ENCODE measurements around the gene ME3.

The ME3 gene

DNA sequence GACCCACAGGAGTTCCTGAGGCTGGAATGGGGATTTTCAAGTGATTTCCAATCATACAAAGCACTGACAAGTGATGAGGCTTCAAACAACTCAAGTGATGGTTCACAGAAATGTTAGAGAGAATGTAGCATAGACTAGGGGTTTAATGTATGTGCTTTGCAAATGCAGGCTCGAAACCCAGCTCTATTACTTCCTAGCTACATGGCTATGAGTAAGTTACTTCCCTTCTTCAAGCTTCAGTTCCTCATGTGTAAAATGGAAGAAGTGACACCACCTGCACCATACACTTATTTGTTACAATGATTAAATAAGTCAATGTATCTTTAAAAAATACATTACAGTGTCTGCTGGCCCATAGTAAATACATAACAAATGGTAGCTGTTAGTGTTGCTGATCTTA, 158.0 kb downstream of the ME3 start:
- DNase-seq (ENCODE audit: low read depth in 2 of 2) = no peak

DNA sequence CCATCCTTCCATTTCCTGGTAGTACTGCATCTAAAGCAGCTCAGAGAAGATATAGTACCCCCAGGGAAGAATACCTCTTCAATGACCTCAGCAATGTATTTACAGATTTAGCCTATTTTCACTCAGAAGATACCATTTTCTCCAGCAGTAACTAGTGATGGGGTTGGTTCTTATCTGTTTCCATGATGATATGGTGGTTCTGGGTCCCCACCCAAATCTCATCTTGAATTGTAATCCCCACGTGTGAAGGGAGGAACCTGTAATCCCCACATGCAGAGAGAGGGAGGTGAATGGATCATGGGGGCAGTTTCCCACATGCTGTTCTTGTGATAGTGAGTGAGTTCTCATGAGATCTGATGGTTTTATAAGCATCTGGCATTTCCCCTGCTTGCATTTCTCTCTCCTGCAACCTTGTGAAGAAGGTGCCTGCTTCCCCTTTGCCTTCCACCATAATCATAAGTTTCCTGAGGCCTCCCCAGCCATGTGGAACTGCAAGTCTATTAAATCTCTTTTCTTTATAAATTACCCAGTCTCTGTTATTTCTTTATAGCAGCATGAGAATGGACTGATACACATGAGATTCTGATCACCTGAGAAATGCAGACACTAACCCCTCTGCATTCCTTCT, 158.6 kb downstream of the ME3 start:
- DNase-seq (ENCODE audit: low read depth in 2 of 2) = no peak

DNA sequence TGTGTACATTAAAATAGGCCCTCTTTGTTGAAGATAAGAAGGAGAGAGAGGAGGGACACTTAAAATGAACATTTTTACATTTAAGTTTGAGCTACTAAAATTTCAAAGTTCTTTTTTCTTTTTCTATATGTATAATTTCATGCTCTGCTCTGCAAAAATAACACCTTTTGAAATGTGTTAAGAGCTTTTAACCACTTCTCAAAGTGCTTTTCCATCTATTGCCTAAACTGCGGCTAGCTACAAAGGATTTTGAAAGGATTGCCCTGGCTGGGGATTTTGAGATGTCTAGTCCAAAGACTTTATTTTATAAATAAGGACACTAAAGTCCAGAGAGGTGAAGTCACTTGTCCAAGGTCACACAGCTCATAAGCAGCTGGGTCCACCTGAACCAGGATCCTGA, 159.3 kb downstream of the ME3 start:
- no peak for DNase-seq (ENCODE audit: low read depth in 2 of 2)

DNA sequence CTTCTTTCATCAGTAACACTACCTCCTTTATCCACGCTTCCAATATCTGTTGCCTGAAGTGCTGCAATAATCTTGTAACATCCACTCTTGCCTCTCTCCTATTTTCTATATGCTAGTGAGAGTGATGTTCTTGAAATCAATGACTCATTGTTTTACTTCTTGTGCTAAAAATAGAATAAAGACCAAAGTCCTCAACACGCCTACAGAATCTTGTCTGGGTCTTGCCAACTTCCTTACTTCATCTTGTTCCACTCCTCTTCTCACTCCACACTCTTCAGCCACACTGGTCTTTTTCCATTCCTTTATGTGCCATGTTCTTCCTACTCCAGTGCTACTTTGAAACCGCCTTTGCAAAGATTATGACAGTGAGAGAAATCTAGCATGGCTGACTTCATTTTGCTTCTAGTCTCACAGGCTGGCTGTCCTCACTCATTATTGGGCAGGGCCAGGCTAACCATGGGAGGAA, 161.3 kb downstream of the ME3 start:
- DNase-seq (ENCODE audit: low read depth in 2 of 2) = no peak

DNA sequence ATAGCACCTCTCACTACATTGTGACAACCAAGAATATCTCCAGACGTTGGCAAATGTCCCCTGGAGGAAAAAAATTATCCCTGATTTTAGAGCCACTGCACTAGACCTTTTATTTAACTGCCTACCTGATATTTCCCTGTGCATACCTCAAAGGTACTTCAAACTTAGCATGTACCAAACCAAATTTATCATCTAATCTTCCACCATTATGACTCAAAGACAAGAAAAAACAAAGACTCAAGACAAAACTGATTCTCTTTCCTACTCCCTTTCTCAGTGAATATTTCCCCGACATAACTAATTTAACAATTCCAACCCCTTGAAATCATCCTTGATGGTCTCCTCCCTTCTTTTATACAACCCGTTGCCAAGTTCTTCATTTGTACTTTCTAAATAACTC, 161.7 kb downstream of the ME3 start:
- no peak for DNase-seq (ENCODE audit: low read depth in 2 of 2)

DNA sequence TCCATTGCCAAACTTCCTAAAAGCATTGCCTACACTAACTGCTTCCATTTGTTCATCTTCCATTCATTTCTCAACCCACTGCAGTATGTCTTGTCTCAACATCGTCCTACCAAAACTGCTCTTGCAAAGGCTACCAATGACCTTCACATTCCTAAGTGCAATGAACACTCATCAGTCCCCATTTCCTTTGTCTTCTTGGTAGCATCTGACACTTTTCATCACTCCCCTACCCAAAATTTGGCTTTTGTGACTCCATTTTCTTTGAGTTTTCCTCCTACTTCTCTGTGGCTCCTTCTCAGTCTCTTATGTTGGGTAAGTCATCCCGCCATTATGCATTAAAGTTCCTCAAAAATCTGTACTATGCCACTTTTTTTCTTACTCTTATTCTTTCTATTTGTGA, 162.3 kb downstream of the ME3 start:
- DNase-seq (ENCODE audit: low read depth in 2 of 2) = no peak

DNA sequence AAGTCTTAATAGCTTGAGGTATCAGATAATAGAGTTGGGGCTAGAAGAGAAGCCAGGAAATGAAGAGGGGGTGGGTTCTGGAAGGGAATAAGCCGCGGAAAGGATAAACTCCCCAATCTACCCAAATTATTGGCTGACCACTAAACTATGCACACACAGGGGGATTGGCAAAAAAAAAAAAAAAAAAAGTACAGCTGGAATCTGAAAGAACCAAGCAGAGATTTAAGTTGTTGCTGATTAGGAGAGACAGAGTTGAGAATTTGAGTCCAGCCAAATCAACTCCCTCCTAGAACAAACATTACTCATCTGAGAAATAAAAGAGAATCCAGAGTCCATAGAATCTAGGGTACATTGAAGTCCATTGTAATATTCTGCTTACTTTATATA, 162.8 kb downstream of the ME3 start:
- DNase-seq (ENCODE audit: low read depth in 2 of 2) = no peak

DNA sequence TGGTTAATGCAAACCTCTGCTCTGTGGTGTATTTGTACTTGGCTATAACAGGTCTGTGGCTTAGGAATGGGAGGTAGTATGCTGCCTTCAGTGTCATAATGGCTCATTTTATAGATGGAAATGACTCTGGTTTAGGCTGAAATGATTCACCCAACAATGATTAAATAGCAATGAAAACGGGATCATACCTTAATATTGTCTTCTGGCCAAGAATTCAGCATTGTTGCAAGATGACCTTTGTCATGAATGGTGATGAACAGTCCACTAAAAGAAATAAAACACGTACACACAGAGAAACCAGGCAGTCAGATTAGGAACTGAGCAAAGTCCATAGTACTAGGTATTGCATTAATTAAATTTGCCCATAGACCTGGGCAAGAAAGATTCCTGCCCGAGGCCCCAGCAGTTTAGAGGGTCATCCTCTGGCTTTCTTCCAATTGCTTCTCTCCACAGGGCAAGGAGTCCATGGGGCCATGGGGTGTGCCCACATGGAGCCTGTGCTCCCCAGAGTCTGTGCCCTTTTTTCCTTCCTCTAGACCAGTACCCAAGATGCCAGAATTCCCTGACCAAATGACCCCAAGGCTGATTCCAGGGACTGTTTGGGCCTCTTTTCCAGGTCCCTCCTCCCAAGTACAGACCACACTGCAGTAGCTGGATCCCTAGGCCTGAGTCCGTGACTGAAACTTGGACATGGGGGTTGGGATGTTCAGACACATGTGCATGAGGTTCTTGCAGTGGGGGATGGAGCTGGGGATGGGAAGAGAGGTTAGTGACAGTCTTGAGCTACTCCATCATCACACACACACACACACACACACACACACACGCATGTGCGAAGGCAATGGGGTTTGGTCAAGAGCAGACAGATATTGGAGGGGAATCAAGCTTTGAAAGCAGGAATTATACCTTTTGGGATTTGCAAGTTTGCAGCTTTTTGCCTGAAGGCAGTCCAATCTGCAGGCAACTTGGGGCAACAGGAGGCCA, 163.5 kb downstream of the ME3 start:
- DNase-seq (ENCODE audit: low read depth in 2 of 2) = no peak

DNA sequence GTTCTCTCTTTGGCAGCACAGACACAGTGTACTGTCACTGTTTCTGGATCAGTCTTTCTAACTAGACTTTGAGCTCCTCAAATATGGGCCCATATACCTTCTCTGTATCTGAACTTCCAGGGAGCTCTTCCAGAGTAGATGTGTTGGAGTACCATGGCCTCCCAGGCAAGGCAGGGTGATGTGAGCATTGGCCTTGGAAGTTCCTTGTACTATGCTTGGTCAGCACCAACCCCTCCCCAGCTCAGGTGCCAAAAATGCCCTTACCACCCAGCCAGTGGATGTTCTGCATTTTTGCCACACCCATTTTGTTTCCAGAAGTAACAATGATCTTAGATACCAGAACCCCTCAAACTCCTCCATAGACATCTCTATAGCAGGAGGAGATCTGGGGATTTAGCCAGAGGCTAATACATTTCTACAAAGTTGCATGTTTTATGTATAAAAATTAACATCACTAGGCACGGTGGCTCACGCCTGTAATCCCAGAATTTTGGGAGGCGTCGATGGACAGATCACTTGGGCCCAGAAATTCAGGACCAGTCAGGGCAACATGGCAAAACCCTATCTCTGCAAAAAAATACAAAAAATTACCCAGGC, 165.1 kb downstream of the ME3 start:
- no peak for DNase-seq (ENCODE audit: low read depth in 2 of 2)

DNA sequence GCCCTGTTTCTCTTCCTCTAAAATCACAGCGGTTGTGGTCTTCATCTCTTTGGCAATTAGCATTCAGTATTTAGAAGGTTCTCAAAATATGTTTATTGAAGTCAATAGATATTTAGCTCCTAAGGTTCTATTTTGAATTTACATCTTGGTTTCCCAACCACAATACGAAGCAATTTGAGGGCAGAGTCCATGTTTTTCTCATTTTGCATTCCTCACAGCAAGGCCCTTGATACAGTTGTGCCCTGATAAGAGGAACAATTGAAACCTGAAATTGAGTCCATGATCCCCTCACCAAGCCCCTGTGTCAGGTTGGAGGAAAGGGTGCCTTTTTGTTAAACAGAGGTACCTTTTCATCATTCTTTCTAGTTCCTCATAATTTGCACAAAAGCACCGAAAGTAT, 166.2 kb downstream of the ME3 start:
- DNase-seq (ENCODE audit: low read depth in 2 of 2) = no peak

DNA sequence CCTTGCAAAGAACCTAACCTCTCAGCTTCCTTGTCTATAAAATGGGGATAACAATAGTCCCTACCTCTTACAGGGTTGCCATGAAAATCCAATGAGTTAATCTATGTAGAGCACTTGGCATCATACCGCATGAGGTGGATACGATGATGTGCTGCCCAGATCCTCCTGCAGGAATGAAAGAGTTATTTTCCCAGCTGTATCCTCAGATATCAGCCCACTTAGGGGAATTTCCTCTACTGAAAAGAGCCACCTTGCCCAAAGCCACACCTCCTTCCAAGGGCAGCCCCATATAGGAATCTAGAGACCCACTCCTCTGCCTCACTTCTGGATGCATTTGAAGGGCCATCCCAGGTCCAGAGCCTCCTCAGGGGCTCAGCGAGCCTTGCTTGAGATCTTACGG, 169.3 kb downstream of the ME3 start:
- no peak for DNase-seq (ENCODE audit: low read depth in 2 of 2)

DNA sequence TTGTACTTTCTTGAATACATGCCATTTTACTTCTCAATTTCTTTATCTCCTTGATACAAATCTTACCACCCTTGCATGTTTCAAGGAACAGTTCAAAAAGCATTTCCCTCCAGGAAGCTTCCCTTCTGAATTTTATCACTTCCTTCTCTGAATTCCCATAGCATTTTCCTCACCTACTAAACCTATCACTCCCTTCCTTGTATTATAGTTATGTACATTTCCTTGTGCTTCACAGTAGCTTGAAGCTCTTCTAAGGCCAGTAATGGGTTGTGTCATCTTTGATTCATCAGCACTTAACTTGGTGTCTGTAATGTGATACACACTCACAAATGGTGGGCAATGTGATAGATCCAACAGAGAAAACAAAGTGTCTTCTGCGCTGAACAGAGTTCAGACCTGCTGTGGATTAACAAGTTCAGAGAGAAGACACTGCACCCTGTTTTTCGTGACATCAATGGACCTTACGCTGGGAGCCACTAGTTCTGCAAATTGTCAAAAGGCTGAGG, 170.2 kb downstream of the ME3 start:
- DNase-seq (ENCODE audit: low read depth in 2 of 2) = no peak

DNA sequence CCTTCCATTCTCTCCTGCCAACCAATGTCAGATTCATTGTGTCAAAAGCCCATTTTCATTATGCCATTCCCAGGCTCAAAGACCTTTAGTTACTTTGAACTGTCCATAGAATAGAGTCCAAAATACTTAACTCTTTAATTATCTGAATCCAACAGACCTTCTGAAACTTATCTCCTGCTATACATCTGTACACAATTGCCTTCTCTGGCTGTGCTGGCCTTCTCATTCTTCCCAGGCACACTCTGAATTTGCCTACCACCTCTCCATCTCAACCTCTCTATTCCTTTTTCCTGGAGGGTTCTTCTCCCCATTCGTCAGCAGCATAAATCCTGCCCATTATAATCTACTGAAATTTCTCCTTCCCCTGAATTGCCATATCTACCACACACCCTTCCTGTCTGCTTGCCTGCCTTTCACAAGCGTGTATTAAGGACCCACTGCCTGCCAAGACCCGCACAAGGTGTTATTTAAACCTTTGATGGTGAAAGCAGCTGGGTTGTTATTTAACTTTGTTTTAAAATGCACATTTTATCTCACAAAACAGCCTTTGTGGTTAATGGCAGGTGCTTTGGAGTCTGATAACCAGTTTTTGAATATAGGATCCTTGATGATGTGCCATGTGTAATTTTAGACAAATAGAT, 171.8 kb downstream of the ME3 start:
- DNase-seq (ENCODE audit: low read depth in 2 of 2) = no peak

DNA sequence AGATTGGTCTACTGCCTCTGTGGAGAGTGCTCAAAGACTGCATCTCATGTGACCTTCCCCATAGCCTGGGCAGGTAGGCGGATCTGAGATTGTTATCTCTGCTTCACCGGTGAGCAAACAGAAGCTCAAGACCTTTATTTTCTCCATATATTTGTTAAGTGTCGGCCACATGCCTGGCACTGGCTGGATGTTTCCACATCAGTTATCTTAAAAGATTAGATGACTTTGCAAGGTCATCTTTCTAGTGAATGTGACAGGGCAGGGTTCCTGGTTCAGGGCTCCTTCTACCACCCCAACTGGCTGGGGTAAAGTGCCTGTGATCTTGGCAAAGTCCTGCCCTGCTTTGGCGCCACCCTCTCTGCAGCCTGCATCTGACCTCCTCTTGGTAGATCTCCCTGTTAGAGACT, 172.7 kb downstream of the ME3 start:
- DNase-seq (ENCODE audit: low read depth in 2 of 2) = no peak

DNA sequence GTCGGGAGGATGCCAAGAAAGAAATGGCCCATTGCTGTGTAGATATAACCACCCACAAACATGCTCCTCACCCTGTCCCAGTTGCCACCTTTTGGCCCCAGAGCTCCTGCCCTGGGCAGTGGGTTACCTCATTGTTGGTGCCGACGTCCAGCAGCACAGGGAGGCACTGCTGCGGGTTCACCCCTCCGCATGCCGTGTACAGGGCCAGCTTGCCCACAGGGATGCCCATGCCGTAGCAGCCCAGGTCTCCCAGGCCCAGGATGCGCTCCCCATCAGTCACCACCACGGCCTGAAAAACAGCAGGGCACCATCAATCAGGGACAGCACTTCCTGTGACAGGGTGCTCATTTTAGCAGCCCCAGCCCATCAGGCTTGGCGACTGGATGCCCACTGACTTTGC, 174.6 kb downstream of the ME3 start:
- DNase-seq (ENCODE audit: low read depth in 2 of 2) = no peak

DNA sequence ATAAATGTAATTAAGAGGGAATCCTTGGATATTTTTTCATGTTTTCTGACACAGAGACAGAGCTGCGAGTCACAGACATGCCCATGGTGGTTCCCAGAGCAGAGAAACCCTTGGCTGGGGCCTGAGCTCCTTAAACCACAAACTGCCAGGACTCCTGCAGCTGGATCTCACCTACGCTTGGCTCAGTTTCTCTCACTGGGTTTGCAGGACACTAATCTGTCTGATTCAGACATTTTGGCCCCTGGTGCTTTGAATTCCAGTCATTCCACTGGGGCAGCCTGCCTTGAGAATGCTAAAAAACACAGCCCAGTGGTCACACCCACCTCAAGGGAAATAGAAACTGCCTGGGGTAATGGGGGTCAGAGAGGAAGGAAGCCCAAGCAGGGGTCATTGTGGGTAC, 175.1 kb downstream of the ME3 start:
- no peak for DNase-seq (ENCODE audit: low read depth in 2 of 2)

DNA sequence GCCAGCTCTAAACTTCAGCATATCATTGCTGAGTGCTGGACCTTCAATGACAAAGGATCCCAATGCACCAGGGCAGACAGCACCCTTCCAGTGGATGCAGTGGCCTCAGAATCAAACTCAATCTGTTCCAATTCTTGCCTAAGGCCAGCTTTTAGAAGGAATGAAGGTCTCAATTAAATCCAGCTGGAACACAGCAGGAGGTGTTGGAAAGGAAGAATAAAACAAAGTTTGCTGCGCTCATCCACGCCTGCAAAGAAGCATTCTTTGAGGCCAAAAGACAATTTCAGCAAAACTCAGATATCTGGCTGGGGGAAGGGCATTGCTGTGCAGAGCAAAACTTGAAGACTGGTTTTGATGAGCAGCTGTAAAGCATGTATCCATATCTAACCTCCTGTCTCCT, 177.1 kb downstream of the ME3 start:
- DNase-seq (ENCODE audit: low read depth in 2 of 2) = no peak

DNA sequence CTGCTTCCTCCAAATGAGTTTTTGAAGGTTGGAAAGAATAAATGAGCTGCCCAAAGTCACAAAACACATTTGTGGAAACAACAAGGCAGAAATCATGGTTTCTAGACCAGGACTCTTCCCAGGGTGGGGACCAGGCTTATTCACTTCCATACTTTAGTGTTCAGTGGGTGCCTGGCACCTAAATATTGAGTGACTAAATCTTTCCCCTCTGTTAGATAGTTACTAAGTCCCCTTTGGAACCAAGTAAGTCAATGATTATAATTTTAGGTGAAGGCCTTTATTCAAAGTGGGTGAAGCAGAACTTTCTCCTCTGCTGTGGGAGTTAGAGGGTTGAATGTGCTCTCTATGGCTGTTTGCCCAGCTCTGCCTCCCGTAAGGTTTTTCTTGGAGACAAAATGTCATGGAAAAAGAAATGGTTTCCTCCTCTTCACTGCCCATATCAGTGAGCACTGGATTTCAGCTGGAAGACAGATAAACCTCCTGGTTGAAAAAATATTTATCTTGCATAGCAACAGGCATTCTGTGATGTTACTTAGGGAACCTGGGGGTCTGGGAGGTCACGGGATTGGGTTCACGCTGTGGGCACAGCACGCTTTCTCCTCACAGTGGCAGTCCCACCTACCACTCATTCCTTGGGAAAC, 179.9 kb downstream of the ME3 start:
- no peak for DNase-seq (ENCODE audit: low read depth in 2 of 2)

DNA sequence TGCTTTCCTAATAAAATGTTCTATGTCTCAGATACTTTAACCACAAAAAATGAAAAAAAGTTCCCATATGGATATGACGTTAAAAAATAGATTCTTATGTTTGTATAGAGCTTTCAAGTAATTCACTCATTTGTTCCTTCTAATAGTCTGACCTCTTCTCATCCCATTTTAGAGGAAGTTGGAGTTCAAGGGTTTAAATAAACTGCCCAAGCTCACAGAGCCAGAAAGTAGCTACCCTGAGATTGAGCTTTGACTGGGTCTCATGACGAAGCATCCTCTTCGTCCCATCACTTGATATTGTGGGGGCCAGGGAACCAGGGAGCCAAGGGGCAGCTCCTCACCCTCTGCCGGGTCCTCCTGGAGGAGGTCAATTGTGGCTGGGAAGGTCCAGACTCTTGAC, 181.4 kb downstream of the ME3 start:
- DNase-seq (ENCODE audit: low read depth in 2 of 2) = no peak

DNA sequence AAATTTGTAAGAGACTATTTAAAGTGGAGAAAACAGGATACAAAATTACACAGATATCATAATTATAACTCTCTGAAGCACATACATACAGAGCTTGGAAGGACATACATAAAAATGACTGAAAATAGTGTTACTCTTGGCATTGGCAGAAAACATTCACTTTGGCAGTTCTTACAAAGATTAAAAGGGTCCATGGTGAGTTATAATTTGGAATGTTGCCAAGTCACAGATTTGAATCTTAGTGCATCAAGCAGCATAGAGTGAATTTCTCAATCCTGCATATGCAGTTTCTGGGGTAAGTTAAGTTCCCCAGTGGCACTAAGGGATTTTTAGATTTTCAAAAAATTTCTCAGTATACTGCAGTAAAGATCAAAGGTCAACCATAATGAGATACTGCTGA, 181.8 kb downstream of the ME3 start:
- no peak for DNase-seq (ENCODE audit: low read depth in 2 of 2)

DNA sequence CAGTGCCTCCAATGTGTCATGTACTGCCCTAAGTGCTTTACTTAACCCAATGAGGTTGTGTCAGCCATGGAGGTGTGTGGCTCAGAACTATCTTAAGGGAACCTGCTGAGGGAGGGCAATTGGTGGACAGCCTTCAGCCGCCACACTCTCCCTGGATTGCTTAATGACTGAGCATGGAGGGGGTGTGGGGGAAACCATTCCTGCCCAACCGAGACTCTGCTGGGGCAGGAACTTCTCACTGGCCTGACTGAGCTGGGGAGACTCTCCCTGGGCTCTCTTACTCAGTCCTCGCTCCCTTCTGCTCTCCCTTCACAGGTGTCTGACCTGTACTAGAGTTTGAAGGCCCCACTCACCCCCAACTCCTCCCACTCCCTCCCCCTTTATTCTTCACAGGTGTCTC, 183.0 kb downstream of the ME3 start:
- DNase-seq (ENCODE audit: low read depth in 2 of 2) = no peak

DNA sequence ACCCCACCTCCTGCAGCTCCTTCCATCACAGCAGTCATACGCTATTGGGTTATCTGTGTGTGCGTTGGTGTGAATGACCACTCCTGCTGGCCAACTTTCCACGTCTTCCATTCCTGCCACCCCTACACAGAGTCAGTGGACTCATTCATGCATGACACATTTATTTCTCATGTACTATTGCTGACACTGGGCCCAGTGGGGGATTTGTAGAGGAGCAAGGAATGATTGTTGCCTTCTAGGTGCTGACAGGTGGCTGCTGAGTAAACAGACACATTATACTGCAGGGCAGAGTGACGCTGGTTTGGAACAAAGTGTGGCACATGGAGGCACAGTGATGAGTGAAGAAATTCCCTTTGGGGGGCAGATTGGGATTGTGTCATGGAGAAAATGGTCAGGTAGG, 183.9 kb downstream of the ME3 start:
- DNase-seq (ENCODE audit: low read depth in 2 of 2) = no peak

All from activated CD8-positive, alpha-beta memory T cell treated with anti-CD3 and anti-CD28 coated beads for 4 hours (primary cell).